MCF 10A (cell line): ENCODE data around the gene MAN2C1. TPM values are rescaled to one million over a fixed set of nuclear protein-coding genes. Genes with fewer than 3 reads are reported as not detected.
"Not testable (repeated sequence)": the region's sequence is repeated elsewhere in the genome, so short reads cannot be mapped to it uniquely, and the experiment has no call there.

ENCODE experiments used
- BruUV-seq: library from RNA; stranded (reverse); fragments of 400-500 nt; replicated peaks from 2 replicates; lab custom pipeline; 2021; lab: Mats Ljungman, UMichigan
- CTCF ChIA-PET: fragments of 300-600 bp; sonication (Branson Sonifier 250); formaldehyde crosslinking; extraction: SDS; loops from one replicate; lab custom pipeline; 2021; ENCODE audit warnings: antibody characterized with exemption, inconsistent platforms; lab: Yijun Ruan, JAX
- POLR2A ChIA-PET: fragments of 300-600, 350-650 bp; sonication (Branson Sonifier 250); formaldehyde crosslinking; extraction: SDS; loops from one replicate; lab custom pipeline; 2020; ENCODE audit warnings: antibody characterized with exemption, inconsistent platforms; lab: Yijun Ruan, JAX
- DNase-seq: peaks from one replicate; pipeline ENCODE4 v3.0.0-alpha.2; 2018; ENCODE audit not compliant: unreplicated experiment
- H3K27ac Mint-ChIP-seq: one replicate; pipeline ENCODE4 v1.8.0; 2022; ENCODE audit warnings: mild to moderate bottlenecking, low read depth, mixed read lengths; ENCODE audit not compliant: unreplicated experiment
- H3K27me3 Mint-ChIP-seq: one replicate; pipeline ENCODE4 v1.8.0; 2022; ENCODE audit warnings: mixed read lengths; ENCODE audit not compliant: insufficient read depth, unreplicated experiment
- H3K36me3 Mint-ChIP-seq: one replicate; pipeline ENCODE4 v1.8.0; 2022; ENCODE audit warnings: mild to moderate bottlenecking, moderate library complexity, mixed read lengths; ENCODE audit not compliant: insufficient read depth, unreplicated experiment
- H3K4me1 Mint-ChIP-seq: one replicate; pipeline ENCODE4 v1.8.0; 2022; ENCODE audit warnings: mixed read lengths; ENCODE audit not compliant: insufficient read depth, unreplicated experiment
- H3K4me3 Mint-ChIP-seq: one replicate; pipeline ENCODE4 v1.8.0; 2022; ENCODE audit warnings: mild to moderate bottlenecking, moderate library complexity, mixed read lengths; ENCODE audit not compliant: unreplicated experiment
- H3K9me3 Mint-ChIP-seq: one replicate; pipeline ENCODE4 v1.8.0; 2022; ENCODE audit warnings: mixed read lengths; ENCODE audit not compliant: unreplicated experiment
- CTCF ChIP-seq: fragments of 200-600 bp; IDR thresholded peaks from one replicate; pipeline ENCODE4 v1.8.0; 2022; ENCODE audit warnings: antibody characterized with exemption, mild to moderate bottlenecking; ENCODE audit not compliant: unreplicated experiment
- intact Hi-C: fragments of 100-400 bp; cut with micrococcal nuclease; formaldehyde crosslinking; loops from 2 replicates; pipeline ENCODE4 v1.14.1; 2022
- total RNA-seq: library from RNA; stranded (reverse); gene quantifications from 2 replicates; pipeline ENCODE4 v1.2.3, GENCODE V29; 2022

Gene MAN2C1
- total RNA-seq, 1 experiment from 2014 or later: 163 TPM

DNA sequence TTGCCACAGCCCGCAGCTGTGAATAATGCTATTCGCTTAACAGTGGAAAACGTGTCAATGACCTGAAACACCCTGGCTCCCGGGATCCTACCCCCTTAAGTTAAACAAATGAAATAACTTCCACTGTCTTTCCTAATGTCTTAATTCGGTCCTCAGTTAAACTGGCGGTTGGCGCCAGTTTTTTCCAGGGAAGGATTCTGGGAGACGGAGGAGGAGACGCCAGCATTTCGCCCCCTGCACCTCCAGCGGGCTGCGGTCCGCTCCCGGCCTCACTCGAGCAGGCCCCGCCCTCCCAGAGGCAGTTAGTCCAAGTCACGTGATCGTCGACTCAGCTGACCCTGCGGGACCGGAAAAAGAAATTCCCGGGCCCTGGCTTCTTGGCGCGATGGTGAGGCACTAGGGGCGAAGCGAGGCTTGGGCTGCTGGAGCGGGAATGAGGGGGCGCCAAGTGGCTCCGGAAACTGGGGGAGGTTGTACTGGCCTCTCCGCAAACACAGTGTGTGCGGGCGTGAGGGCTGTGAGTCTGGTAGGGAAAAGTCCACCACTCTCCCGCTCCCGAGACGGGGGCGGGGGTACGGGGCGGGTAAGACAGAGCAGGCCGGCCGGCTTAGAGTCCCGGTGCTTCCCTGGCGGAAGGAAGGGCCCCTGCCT is 32.6 kb downstream of the MAN2C1 start, which contains the start of gene COMMD4:
COMMD4 (plus strand) TSS at position 359 of the 651 bp plus-strand sequence; CDS start at position 386, 27 bp downstream.
- intact Hi-C loops: no loop called here
- H3K27ac Mint-ChIP-seq: peak within 1 kb of the TSS; percentile 98
- ChIA-PET CTCF (interaction anchor here (0.6 to 1.2 kb wide), 2 partner anchors 259 to 717 kb away, joined by 3 read pairs; no protein-coding TSS in a partner anchor), POLR2A (interaction anchor here (0.8 to 3.1 kb wide), 10 partner anchors 8 to 434 kb away, joined by 3 to 21 read pairs (median 3); partner anchors contain the start of genes MAN2C1, NEIL1 and PPCDC)
- peak within 1 kb of the TSS; percentile 92 for H3K4me3 Mint-ChIP-seq
- peaks cover 4% of the 10 kb centered on the region for H3K36me3 Mint-ChIP-seq
- BruUV-seq: no TSS peak
- H3K9me3 Mint-ChIP-seq: no peaks in the 10 kb centered on the region
- TF ChIP-seq CTCF: no peak
- no peaks in the 10 kb centered on the region for H3K27me3 Mint-ChIP-seq
- DNase-seq: peak; percentile 94
- H3K4me1 Mint-ChIP-seq: peaks cover 9% of the 10 kb centered on the region

DNA sequence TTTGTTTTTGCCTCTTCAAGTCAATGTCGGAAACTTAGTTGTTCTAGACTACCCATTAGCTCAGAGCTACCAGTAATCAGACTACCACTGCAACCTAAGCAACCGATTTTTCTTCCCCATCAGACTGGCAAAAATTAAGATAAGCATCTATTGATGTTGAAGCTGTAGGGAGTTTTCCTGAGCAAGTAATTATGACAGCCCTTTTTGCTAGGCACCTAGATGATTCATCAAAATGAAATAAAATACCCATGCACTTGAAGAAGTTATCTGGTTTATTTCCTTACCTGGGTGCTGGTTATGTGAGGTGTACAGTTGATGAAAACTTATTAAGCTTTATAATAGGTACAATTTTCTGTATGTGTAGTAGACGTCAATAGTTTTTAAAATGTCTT is 33.1 kb downstream of the MAN2C1 start:
- H3K9me3 Mint-ChIP-seq: no peaks in the 10 kb centered on the region
- no TSS peak for BruUV-seq
- H3K36me3 Mint-ChIP-seq: peaks cover 4% of the 10 kb centered on the region
- TF ChIP-seq CTCF: no peak
- POLR2A ChIA-PET: interaction anchor here (0.8 to 3.1 kb wide), 9 partner anchors 8 to 434 kb away, joined by 3 to 21 read pairs (median 3); partner anchors contain the start of genes MAN2C1, NEIL1 and PPCDC
- H3K27ac Mint-ChIP-seq: peak overlapping the region; percentile 98
- peak overlapping the region; percentile 92 for H3K4me3 Mint-ChIP-seq
- H3K4me1 Mint-ChIP-seq: peaks cover 9% of the 10 kb centered on the region
- H3K27me3 Mint-ChIP-seq: no peaks in the 10 kb centered on the region
- no peak for DNase-seq
- CTCF ChIA-PET: interaction anchor here (0.7 to 1.2 kb wide), 2 partner anchors 358 to 717 kb away, joined by 3 read pairs; no protein-coding TSS in a partner anchor
- intact Hi-C loops: no loop called here

DNA sequence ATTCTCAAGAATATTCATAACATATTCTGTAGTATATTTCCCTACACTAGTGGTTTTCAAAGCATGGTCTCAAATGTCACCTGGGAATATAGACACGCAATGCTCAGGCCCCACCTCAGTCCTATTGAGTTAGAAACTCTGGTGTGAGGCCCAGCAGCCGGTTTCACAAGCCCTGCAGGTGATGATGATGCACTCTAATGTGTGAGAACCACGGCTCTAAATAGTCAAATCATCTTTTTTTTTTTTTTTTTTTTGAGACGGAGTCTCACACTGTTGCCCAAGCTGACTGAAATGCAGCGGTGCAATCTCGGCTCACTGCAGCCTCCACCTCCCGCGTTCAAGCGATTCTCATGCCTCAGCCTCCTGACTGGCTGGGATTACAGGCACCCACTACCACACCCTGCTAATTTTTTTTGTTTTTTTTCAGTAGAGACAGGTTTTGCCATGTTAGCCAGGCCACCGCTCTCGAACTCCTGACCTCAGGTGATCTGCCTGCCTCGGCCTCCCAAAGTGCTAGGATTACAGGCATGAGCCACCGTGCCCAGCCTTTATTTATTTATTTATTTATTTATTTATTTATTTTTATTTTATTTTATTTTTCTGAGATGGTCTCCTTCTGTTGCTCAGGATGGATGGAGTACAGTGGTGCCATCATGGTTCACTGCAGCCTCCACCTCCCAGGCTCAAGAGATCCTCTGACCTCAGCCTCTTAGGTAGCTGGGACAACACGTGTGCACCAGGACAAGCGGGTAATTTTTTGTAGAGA is 34.6 kb downstream of the MAN2C1 start:
- H3K27ac Mint-ChIP-seq, DNase-seq, H3K9me3 Mint-ChIP-seq, intact Hi-C loops, H3K4me3 Mint-ChIP-seq, H3K4me1 Mint-ChIP-seq, H3K27me3 Mint-ChIP-seq, BruUV-seq, H3K36me3 Mint-ChIP-seq: not testable (repeated sequence)
- ChIA-PET POLR2A (interaction anchor here (1.6 kb wide), 1 partner anchor 14 kb away, joined by 15 read pairs; the partner anchor contains the start of gene NEIL1), CTCF (interaction anchor here (0.6 to 1.0 kb wide), 3 partner anchors 348 to 562 kb away, joined by 3 read pairs; no protein-coding TSS in a partner anchor)

DNA sequence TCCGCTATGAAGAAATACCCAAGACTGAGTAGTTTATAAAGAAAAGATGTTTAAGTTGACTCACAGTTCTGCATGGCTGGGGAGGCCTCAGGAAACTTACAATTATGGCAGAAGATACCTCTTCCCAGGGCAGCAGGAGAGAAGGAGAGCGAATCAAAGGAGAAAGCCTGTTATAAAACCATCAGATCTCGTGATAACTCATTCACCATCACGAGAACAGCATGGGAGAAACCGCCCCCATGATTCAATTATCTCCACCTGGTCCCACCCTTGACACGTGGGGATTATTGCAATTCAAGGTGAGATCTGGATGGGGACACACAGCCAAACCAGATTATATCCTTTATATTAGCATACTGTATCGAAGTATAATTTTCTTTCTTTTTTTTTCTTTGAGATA is 36.3 kb downstream of the MAN2C1 start:
- H3K4me3 Mint-ChIP-seq, POLR2A ChIA-PET, DNase-seq, H3K36me3 Mint-ChIP-seq, BruUV-seq, H3K4me1 Mint-ChIP-seq, H3K27ac Mint-ChIP-seq, intact Hi-C loops, H3K27me3 Mint-ChIP-seq, H3K9me3 Mint-ChIP-seq: not testable (repeated sequence)
- CTCF ChIA-PET: interaction anchor here (0.6 kb wide), 1 partner anchor 465 kb away, joined by 3 read pairs; no protein-coding TSS in a partner anchor
